H9 (cell line): ENCODE measurements around the gene TRIM52. TPM values are rescaled to one million over a fixed set of nuclear protein-coding genes. Genes with fewer than 3 reads are reported as not detected.

Source experiments
- DNase-seq: peaks from one replicate; pipeline ENCODE4 v3.0.0-alpha.2; 2017
- H2AFZ ChIP-seq: one replicate; pipeline ENCODE4 v1.6.1; 2013; ENCODE audit warnings: mild to moderate bottlenecking, low read length, control low read depth, moderate library complexity
- H2AK5ac ChIP-seq: 2 replicates; pipeline ENCODE4 v1.6.1; 2013; ENCODE audit warnings: low read length, control low read depth, mixed read lengths; ENCODE audit not compliant: insufficient read length
- H2BK120ac ChIP-seq: one replicate; pipeline ENCODE4 v1.6.1; 2013; ENCODE audit warnings: low read depth, mild to moderate bottlenecking, low read length, control low read depth, inconsistent platforms; ENCODE audit not compliant: poor library complexity, severe bottlenecking
- H2BK12ac ChIP-seq: 2 replicates; pipeline ENCODE4 v1.6.1; 2013; ENCODE audit warnings: low read length, control low read depth, mixed read lengths, low read depth; ENCODE audit not compliant: insufficient read length
- H2BK15ac ChIP-seq: 2 replicates; pipeline ENCODE4 v1.6.1; 2013; ENCODE audit warnings: low read depth, low read length, control low read depth
- H2BK20ac ChIP-seq: one replicate; pipeline ENCODE4 v1.6.1; 2013; ENCODE audit warnings: low read depth, mild to moderate bottlenecking, low read length, control low read depth, inconsistent platforms; ENCODE audit not compliant: poor library complexity, severe bottlenecking
- H2BK5ac ChIP-seq: 2 replicates; pipeline ENCODE4 v1.6.1; 2013; ENCODE audit warnings: low read length, control low read depth, mixed read lengths; ENCODE audit not compliant: insufficient read length
- H3K14ac ChIP-seq: 2 replicates; pipeline ENCODE4 v1.6.1; 2013; ENCODE audit warnings: low read length, control low read depth; ENCODE audit not compliant: insufficient read depth
- H3K18ac ChIP-seq: 2 replicates; pipeline ENCODE4 v1.6.1; 2013; ENCODE audit warnings: low read depth, mild to moderate bottlenecking, mixed read lengths, low read length, control low read depth; ENCODE audit not compliant: insufficient read length
- H3K23ac ChIP-seq: 2 replicates; pipeline ENCODE4 v1.6.1; 2013; ENCODE audit warnings: low read length, control low read depth, mixed read lengths, low read depth; ENCODE audit not compliant: insufficient read length
- H3K23me2 ChIP-seq: 2 replicates; pipeline ENCODE4 v1.6.1; 2013; ENCODE audit warnings: low read depth, mild to moderate bottlenecking, mixed read lengths, low read length, control low read depth; ENCODE audit not compliant: insufficient read length, poor library complexity, severe bottlenecking
- H3K27ac ChIP-seq: 2 replicates; pipeline ENCODE4 v1.5.1; 2013; ENCODE audit warnings: low read length, control low read depth, mixed read lengths, low read depth; ENCODE audit not compliant: insufficient read length
- H3K27me3 ChIP-seq: 2 replicates; pipeline ENCODE4 v1.6.1; 2013; ENCODE audit warnings: low read length, control low read depth, inconsistent platforms; ENCODE audit not compliant: insufficient read depth
- H3K4ac ChIP-seq: 2 replicates; pipeline ENCODE4 v1.6.1; 2013; ENCODE audit warnings: low read depth, mild to moderate bottlenecking, control low read depth, inconsistent platforms, low read length, moderate library complexity
- H3K4me1 ChIP-seq: 2 replicates; pipeline ENCODE4 v1.6.1; 2013; ENCODE audit warnings: low read length, control low read depth, inconsistent platforms; ENCODE audit not compliant: insufficient read depth
- H3K4me2 ChIP-seq: 2 replicates; pipeline ENCODE4 v1.6.1; 2013; ENCODE audit warnings: low read length, control low read depth, mixed read lengths; ENCODE audit not compliant: insufficient read length, insufficient read depth
- H3K56ac ChIP-seq: 2 replicates; pipeline ENCODE4 v1.6.1; 2013; ENCODE audit warnings: low read depth, mild to moderate bottlenecking, mixed read lengths, low read length, control low read depth; ENCODE audit not compliant: insufficient read length
- H3K79me1 ChIP-seq: 2 replicates; pipeline ENCODE4 v1.6.1; 2013; ENCODE audit warnings: low read depth, mild to moderate bottlenecking, moderate library complexity, low read length, control low read depth, inconsistent platforms; ENCODE audit not compliant: insufficient read depth, poor library complexity, severe bottlenecking
- H3K79me2 ChIP-seq: 2 replicates; pipeline ENCODE4 v1.6.1; 2013; ENCODE audit warnings: low read length, control low read depth, inconsistent platforms; ENCODE audit not compliant: insufficient read depth
- H3K9ac ChIP-seq: 2 replicates; pipeline ENCODE4 v1.6.1; 2013; ENCODE audit warnings: low read length, control low read depth, mixed read lengths; ENCODE audit not compliant: insufficient read length; ENCODE audit errors: extremely low read depth
- H3K9me3 ChIP-seq: one replicate; pipeline ENCODE4 v1.6.1; 2013; ENCODE audit warnings: low read depth, low read length, inconsistent platforms; ENCODE audit not compliant: control insufficient read depth
- H3T11ph ChIP-seq: one replicate; pipeline ENCODE4 v1.6.1; 2013; ENCODE audit warnings: mild to moderate bottlenecking, low read length, control low read depth, inconsistent platforms
- H4K20me1 ChIP-seq: one replicate; pipeline ENCODE4 v1.6.1; 2013; ENCODE audit not compliant: control insufficient read depth, insufficient read length, insufficient read depth
- H4K5ac ChIP-seq: 2 replicates; pipeline ENCODE4 v1.6.1; 2013; ENCODE audit warnings: low read depth, mild to moderate bottlenecking, mixed read lengths, low read length, control low read depth; ENCODE audit not compliant: insufficient read length
- H4K8ac ChIP-seq: replicated peaks from 2 replicates; pipeline ENCODE4 v1.6.1; 2013; ENCODE audit warnings: low read length, control low read depth, mixed read lengths, low read depth; ENCODE audit not compliant: insufficient read length
- H4K91ac ChIP-seq: 2 replicates; pipeline ENCODE4 v1.6.1; 2013; ENCODE audit warnings: low read depth, mild to moderate bottlenecking, moderate library complexity, mixed read lengths, low read length, control low read depth; ENCODE audit not compliant: insufficient read length
- H3K27ac Mint-ChIP-seq, 3 experiments: 2 replicates in 2 of 3; 3 replicates in 1 of 3; pipeline ENCODE4 v1.8.0; 2020 to 2021; ENCODE audit warnings: mixed read lengths in 3 of 3, mild to moderate bottlenecking in 1 of 3, moderate library complexity in 1 of 3
- H3K27me3 Mint-ChIP-seq: 2 replicates; pipeline ENCODE4 v1.8.0; 2021; ENCODE audit warnings: low read depth, mild to moderate bottlenecking, moderate library complexity, mixed read lengths
- H3K36me3 Mint-ChIP-seq, 3 experiments: 2 replicates in 2 of 3; 3 replicates in 1 of 3; pipeline ENCODE4 v1.8.0; 2020 to 2021; ENCODE audit warnings: low read depth in 3 of 3, mixed read lengths in 3 of 3; ENCODE audit not compliant: insufficient read depth in 1 of 3
- H3K4me1 Mint-ChIP-seq, 2 experiments: 2 replicates each; pipeline ENCODE4 v1.8.0; 2020; ENCODE audit warnings: mixed read lengths in 2 of 2
- H3K4me3 Mint-ChIP-seq, 2 experiments: 2 replicates in 1 of 2; 3 replicates in 1 of 2; pipeline ENCODE4 v1.8.0; 2020 to 2021; ENCODE audit warnings: mild to moderate bottlenecking in 2 of 2, mixed read lengths in 2 of 2, moderate library complexity in 1 of 2
- H3K9me3 Mint-ChIP-seq, 2 experiments: 2 replicates in 1 of 2; 3 replicates in 1 of 2; pipeline ENCODE4 v1.8.0; 2020; ENCODE audit warnings: mild to moderate bottlenecking in 2 of 2, mixed read lengths in 2 of 2, moderate library complexity in 1 of 2
- CTCF ChIP-seq: fragments of 200-600 bp; sonication (generic); conservative IDR thresholded peaks from 3 replicates; pipeline ENCODE4 v1.8.0; 2021; ENCODE audit warnings: antibody characterized with exemption, mild to moderate bottlenecking
- WGBS: extraction: QIAGEN DNeasy Blood & Tissue Kit; methylation state at CpG from one replicate; pipeline ENCODE4 v1.1.7; 2013; ENCODE audit warnings: missing lambda C conversion rate, low lambda C conversion rate, mixed read lengths; ENCODE audit not compliant: insufficient read length; ENCODE audit errors: extremely low coverage; 5-methylcytosine and 5-hydroxymethylcytosine counted together
- total RNA-seq: library from RNA; stranded (reverse); gene quantifications from 2 replicates; pipeline ENCODE4 v1.2.1, GENCODE V29; 2021

Gene TRIM52
- total RNA-seq, 1 experiment from 2014 or later: 5.1 TPM

- Histone ChIP-seq H2AFZ (no peak overlapping the region), H2AK5ac (no peak overlapping the region), H3K56ac (no peak overlapping the region), H2BK5ac (no peak overlapping the region), H2BK120ac (no peak overlapping the region), H2BK12ac (no peak overlapping the region), H4K91ac (no peak overlapping the region), H3K14ac (no peak overlapping the region), H4K8ac (no peak overlapping the region), H4K20me1 (no peaks in the 10 kb centered on the region), H3K9me3 (no peaks in the 10 kb centered on the region), H3K27ac (no peak overlapping the region), H3K23ac (no peak overlapping the region), H3K4me2 (no peak overlapping the region), H3K79me2 (peaks cover 7% of the 10 kb centered on the region; the same call in 1 of the 2 replicates), H4K5ac (no peak overlapping the region), H3K18ac (no peak overlapping the region), H3K27me3 (no peaks in the 10 kb centered on the region), H2BK15ac (no peak overlapping the region), H3T11ph (no peak overlapping the region), H3K79me1 (peaks cover 7% of the 10 kb centered on the region), H3K4ac (no peak overlapping the region), H3K9ac (no peak overlapping the region), H2BK20ac (no peak overlapping the region), H3K23me2 (no peaks in the 10 kb centered on the region), H3K4me1 (no peaks in the 10 kb centered on the region)
- peaks cover 11 to 33% of the 10 kb centered on the region in 2 experiments for H3K4me1 Mint-ChIP-seq
- TF ChIP-seq CTCF: no peak
- H3K27me3 Mint-ChIP-seq: no peaks in the 10 kb centered on the region; the same call in 1 of the 2 replicates
- no peak overlapping the region; a peak in 1 of 5 replicates for H3K4me3 Mint-ChIP-seq
- H3K9me3 Mint-ChIP-seq: 0 out of 5 replicates have a peak, but pooled peaks cover 0 to under 1% of the 10 kb centered on the region in 2 experiments
- peaks cover 64 to 90% (median 71%) of the 10 kb centered on the region in 3 experiments for H3K36me3 Mint-ChIP-seq
- peak overlapping the region in 1 of 3 experiments; percentile 90; a peak in 3 of 7 replicates for H3K27ac Mint-ChIP-seq
- no CpG with 5 or more reads among the region's 10 CpGs for WGBS
- DNase-seq: no peak
Observed at GRCh38 chr5:181236954-181237641, 23.8 kb downstream of the TRIM52 start.
